Measurements from ENCODE around the gene WDR41.

Gene WDR41

DNA sequence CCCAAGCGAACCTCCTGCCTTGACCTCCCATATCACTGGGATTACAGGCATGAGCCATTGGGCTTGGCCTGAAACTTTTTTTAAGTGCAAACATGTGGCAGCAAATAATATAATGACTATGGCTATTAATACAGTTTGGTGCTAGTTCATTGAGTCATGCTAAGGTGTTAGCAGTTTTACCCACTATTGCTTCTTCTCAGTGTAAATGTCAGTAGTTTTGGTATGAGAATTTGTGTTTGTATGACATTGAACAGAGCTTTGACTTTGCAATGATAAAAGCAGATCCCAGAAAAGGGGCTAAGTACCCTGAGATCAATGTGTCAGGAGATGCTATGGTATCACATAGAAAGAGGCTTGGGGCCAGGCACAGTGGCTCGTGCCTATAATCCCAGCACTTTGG, 67.2 kb downstream of the WDR41 start:
- Histone ChIP-seq H4K91ac (ENCODE audit: low read depth, low read length, poor library complexity) (no peak overlapping the region), H3K27me3 (ENCODE audit: control insufficient read depth in 3 of 3, insufficient read depth in 3 of 3, low read depth in 1 of 3, low read length in 3 of 3) (no peaks in the 10 kb centered on the region), H2BK15ac (ENCODE audit: low read length) (no peak overlapping the region), H3K36me3 (replicated peaks in 1 of 2; ENCODE audit: control insufficient read depth in 2 of 2, insufficient read depth in 2 of 2, low read length in 2 of 2) (peaks cover 0 to 7% of the 10 kb centered on the region in 2 donors), H2AK5ac (ENCODE audit: low read depth, low read length) (no peak overlapping the region), H2BK120ac (ENCODE audit: low read depth, low read length) (no peak overlapping the region), H4K8ac (ENCODE audit: low read depth, low read length) (no peak overlapping the region), H3K14ac (ENCODE audit: low read length) (no peak overlapping the region), H3K23ac (ENCODE audit: low read depth, low read length, poor library complexity) (no peak overlapping the region), H2BK12ac (ENCODE audit: low read length) (no peak overlapping the region), H2BK5ac (ENCODE audit: low read length) (no peak overlapping the region), H3K27ac (replicated peaks; ENCODE audit: low read length) (no peak overlapping the region), H2AFZ (ENCODE audit: low read length) (no peak overlapping the region), H3K4ac (ENCODE audit: low read length) (no peak overlapping the region), H3K79me1 (ENCODE audit: low read depth, low read length) (no peaks in the 10 kb centered on the region), H3K9me3 (replicated peaks in 1 of 2; ENCODE audit: control insufficient read depth in 2 of 2, insufficient read depth in 1 of 2, low read depth in 1 of 2, low read length in 2 of 2) (no peaks in the 10 kb centered on the region), H3K4me1 (ENCODE audit: control insufficient read depth in 2 of 2, insufficient read depth in 1 of 2, low read depth in 1 of 2, low read length in 2 of 2) (peaks cover 0 to 10% of the 10 kb centered on the region in 2 donors), H3K4me3 (ENCODE audit: low read length in 2 of 2) (no peak overlapping the region), H3K4me2 (ENCODE audit: insufficient read depth, low read length, poor library complexity, severe bottlenecking) (no peak overlapping the region), H3K18ac (ENCODE audit: low read length) (no peak overlapping the region), H3K9ac (ENCODE audit: low read depth, low read length, poor library complexity) (no peak overlapping the region)
- WGBS, 2 donors (ENCODE audit: extremely low coverage in 2 of 2, insufficient read length in 2 of 2, insufficient replicate concordance in 1 of 2) = no CpG with 5 or more reads among the region's 2 CpGs
- DNase-seq (ENCODE audit: low spot score) = no peak

DNA sequence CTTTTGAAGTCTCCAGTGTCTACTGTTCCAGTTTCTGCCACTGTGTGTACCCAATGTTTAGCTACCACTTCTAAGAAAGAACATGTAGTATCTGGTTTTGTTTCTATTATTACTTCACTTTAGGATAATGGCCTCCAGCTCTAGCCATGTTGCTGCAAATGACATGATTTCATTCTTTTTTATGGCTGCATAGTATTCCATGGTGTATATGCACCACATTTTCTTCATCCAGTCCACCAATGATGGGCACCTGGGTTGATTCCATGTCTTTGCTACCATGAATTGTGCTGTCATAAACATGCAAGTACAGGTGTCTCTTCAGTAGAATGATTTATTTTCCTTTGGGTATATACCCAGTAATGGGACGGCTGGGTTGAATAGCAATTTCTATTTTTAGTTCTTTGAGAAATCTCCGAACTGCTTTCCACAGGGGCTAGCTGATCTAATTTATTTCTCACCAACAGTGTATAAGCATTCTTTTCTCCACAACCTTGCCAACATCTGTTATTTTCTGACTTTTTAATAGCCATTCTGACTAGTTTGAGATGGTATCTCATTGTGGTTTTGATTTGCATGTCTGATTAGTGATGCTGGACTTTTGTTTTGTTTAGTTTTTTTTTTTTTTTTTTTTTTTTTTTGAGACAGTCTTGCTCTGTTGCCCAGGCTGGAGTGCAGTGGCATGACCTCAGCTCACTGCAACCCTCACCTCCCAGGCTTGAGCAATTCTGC, 68.9 kb downstream of the WDR41 start:
- Histone ChIP-seq H3K4me1 (ENCODE audit: control insufficient read depth in 2 of 2, insufficient read depth in 1 of 2, low read depth in 1 of 2, low read length in 2 of 2) (peaks cover 0 to 10% of the 10 kb centered on the region in 2 donors), H2AFZ (ENCODE audit: low read length) (no peak overlapping the region), H4K91ac (ENCODE audit: low read depth, low read length, poor library complexity) (no peak overlapping the region), H3K9ac (ENCODE audit: low read depth, low read length, poor library complexity) (no peak overlapping the region), H3K4me2 (ENCODE audit: insufficient read depth, low read length, poor library complexity, severe bottlenecking) (no peak overlapping the region), H3K79me1 (ENCODE audit: low read depth, low read length) (no peaks in the 10 kb centered on the region), H3K14ac (ENCODE audit: low read length) (no peak overlapping the region), H3K4ac (ENCODE audit: low read length) (no peak overlapping the region), H3K23ac (ENCODE audit: low read depth, low read length, poor library complexity) (no peak overlapping the region), H3K36me3 (replicated peaks in 1 of 2; ENCODE audit: control insufficient read depth in 2 of 2, insufficient read depth in 2 of 2, low read length in 2 of 2) (peaks cover 0 to 6% of the 10 kb centered on the region in 2 donors), H3K27me3 (ENCODE audit: control insufficient read depth in 3 of 3, insufficient read depth in 3 of 3, low read depth in 1 of 3, low read length in 3 of 3) (no peaks in the 10 kb centered on the region), H3K4me3 (ENCODE audit: low read length in 2 of 2) (no peak overlapping the region), H2BK12ac (ENCODE audit: low read length) (no peak overlapping the region), H2BK120ac (ENCODE audit: low read depth, low read length) (no peak overlapping the region), H3K27ac (replicated peaks; ENCODE audit: low read length) (no peak overlapping the region), H2BK5ac (ENCODE audit: low read length) (no peak overlapping the region), H2BK15ac (ENCODE audit: low read length) (no peak overlapping the region), H3K18ac (ENCODE audit: low read length) (no peak overlapping the region), H4K8ac (ENCODE audit: low read depth, low read length) (no peak overlapping the region), H2AK5ac (ENCODE audit: low read depth, low read length) (no peak overlapping the region), H3K9me3 (replicated peaks in 1 of 2; ENCODE audit: control insufficient read depth in 2 of 2, insufficient read depth in 1 of 2, low read depth in 1 of 2, low read length in 2 of 2) (no peaks in the 10 kb centered on the region)
- no CpG with 5 or more reads among the region's 2 CpGs for WGBS, 2 donors (ENCODE audit: extremely low coverage in 2 of 2, insufficient read length in 2 of 2, insufficient replicate concordance in 1 of 2)
- DNase-seq (ENCODE audit: low spot score) = no peak

DNA sequence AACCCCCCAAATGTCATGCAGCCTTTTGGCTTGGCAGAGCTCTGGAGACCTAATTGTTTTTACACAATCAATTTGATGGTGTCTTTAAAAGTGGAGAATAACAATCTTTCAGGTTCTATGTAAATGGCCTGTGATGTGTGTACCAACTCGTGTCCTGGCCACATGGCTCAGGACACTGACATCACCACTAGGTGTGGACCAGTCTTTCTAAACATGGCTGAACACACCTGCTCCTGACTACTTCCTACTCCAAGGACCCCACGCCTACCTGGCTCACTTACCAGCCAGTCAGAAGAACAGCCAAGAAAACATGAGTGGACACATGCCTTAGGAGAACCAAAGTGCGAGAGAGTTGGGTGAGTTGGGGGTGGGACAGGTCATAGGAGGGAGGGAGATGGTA, 71.2 kb downstream of the WDR41 start:
- no peak overlapping the region for H3K14ac ChIP-seq (ENCODE audit: low read length)
- H2AK5ac ChIP-seq (ENCODE audit: low read depth, low read length) = no peak overlapping the region
- no peak overlapping the region for H3K4ac ChIP-seq (ENCODE audit: low read length)
- WGBS, 2 donors (ENCODE audit: extremely low coverage in 2 of 2, insufficient read length in 2 of 2, insufficient replicate concordance in 1 of 2) = no CpG with 5 or more reads among the region's 3 CpGs
- H3K27ac ChIP-seq (replicated peaks; ENCODE audit: low read length) = no peak overlapping the region
- no peak overlapping the region for H2BK120ac ChIP-seq (ENCODE audit: low read depth, low read length)
- no peak overlapping the region for H3K4me2 ChIP-seq (ENCODE audit: insufficient read depth, low read length, poor library complexity, severe bottlenecking)
- H3K9me3 ChIP-seq (replicated peaks in 1 of 2; ENCODE audit: control insufficient read depth in 2 of 2, insufficient read depth in 1 of 2, low read depth in 1 of 2, low read length in 2 of 2) = no peaks in the 10 kb centered on the region
- no peaks in the 10 kb centered on the region for H3K4me1 ChIP-seq (ENCODE audit: control insufficient read depth in 2 of 2, insufficient read depth in 1 of 2, low read depth in 1 of 2, low read length in 2 of 2)
- no peak overlapping the region for H4K8ac ChIP-seq (ENCODE audit: low read depth, low read length)
- peaks cover 0 to 4% of the 10 kb centered on the region in 2 donors for H3K36me3 ChIP-seq (replicated peaks in 1 of 2; ENCODE audit: control insufficient read depth in 2 of 2, insufficient read depth in 2 of 2, low read length in 2 of 2)
- no peak overlapping the region for H2BK15ac ChIP-seq (ENCODE audit: low read length)
- H3K4me3 ChIP-seq (ENCODE audit: low read length in 2 of 2) = no peak overlapping the region
- H3K79me1 ChIP-seq (ENCODE audit: low read depth, low read length) = no peaks in the 10 kb centered on the region
- no peak overlapping the region for H4K91ac ChIP-seq (ENCODE audit: low read depth, low read length, poor library complexity)
- no peak overlapping the region for H2BK5ac ChIP-seq (ENCODE audit: low read length)
- H3K9ac ChIP-seq (ENCODE audit: low read depth, low read length, poor library complexity) = no peak overlapping the region
- H3K23ac ChIP-seq (ENCODE audit: low read depth, low read length, poor library complexity) = no peak overlapping the region
- H3K27me3 ChIP-seq (ENCODE audit: control insufficient read depth in 3 of 3, insufficient read depth in 3 of 3, low read depth in 1 of 3, low read length in 3 of 3) = no peaks in the 10 kb centered on the region
- no peak for DNase-seq (ENCODE audit: low spot score)
- H2AFZ ChIP-seq (ENCODE audit: low read length) = no peak overlapping the region
- no peak overlapping the region for H2BK12ac ChIP-seq (ENCODE audit: low read length)
- no peak overlapping the region for H3K18ac ChIP-seq (ENCODE audit: low read length)

DNA sequence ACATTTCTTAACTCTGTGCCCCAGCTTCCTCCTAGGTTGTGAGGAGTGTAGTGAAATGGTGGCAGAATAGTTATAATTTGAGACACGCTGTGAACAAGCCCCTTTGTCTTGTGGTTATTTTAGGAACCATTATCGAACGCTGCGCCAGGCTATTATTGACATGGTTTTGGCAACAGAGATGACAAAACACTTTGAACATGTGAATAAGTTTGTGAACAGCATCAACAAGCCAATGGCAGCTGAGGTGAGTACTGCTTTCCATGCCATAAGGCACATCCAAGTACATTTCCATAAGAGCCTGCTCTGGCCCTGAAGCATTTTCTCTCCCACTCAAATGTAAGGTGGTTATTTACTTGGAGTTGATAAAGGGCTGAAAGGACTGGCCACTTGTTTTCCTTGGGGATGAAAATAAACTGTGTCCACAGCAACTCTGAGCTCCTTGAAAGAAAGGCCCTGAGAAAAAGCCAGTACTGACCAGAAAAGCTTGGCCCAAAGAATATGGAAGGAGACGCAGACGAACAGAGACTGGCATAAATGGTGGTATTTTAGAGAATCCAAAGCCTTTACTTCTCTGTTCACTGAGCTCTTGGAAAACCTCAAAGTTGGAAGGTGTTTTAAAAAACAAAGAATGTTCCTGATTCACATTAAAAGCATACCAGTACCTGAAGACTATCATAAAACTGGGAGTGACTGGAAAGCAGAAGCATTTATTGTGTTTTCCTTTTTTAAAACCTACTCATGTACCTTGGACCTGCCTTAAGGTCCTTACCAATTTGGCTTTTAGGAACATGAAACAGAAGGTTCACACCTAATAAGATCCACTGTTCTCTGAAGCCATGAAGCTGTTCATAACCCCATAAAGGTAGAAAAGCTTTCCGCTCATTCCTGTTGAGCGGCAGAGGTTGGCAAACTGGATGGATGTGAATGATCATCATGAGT, 72.2 kb downstream of the WDR41 start:
- Histone ChIP-seq H3K4ac (ENCODE audit: low read length) (no peak overlapping the region), H3K4me3 (ENCODE audit: low read length in 2 of 2) (no peak overlapping the region), H3K27ac (replicated peaks; ENCODE audit: low read length) (no peak overlapping the region), H3K23ac (ENCODE audit: low read depth, low read length, poor library complexity) (no peak overlapping the region), H2AK5ac (ENCODE audit: low read depth, low read length) (no peak overlapping the region), H3K27me3 (ENCODE audit: control insufficient read depth in 3 of 3, insufficient read depth in 3 of 3, low read depth in 1 of 3, low read length in 3 of 3) (no peaks in the 10 kb centered on the region), H3K79me1 (ENCODE audit: low read depth, low read length) (no peaks in the 10 kb centered on the region), H2AFZ (ENCODE audit: low read length) (no peak overlapping the region), H3K4me2 (ENCODE audit: insufficient read depth, low read length, poor library complexity, severe bottlenecking) (no peak overlapping the region), H3K9ac (ENCODE audit: low read depth, low read length, poor library complexity) (no peak overlapping the region), H2BK15ac (ENCODE audit: low read length) (no peak overlapping the region), H2BK5ac (ENCODE audit: low read length) (no peak overlapping the region), H4K8ac (ENCODE audit: low read depth, low read length) (no peak overlapping the region), H4K91ac (ENCODE audit: low read depth, low read length, poor library complexity) (no peak overlapping the region), H2BK12ac (ENCODE audit: low read length) (no peak overlapping the region), H3K36me3 (replicated peaks in 1 of 2; ENCODE audit: control insufficient read depth in 2 of 2, insufficient read depth in 2 of 2, low read length in 2 of 2) (no peaks in the 10 kb centered on the region), H3K18ac (ENCODE audit: low read length) (no peak overlapping the region), H3K14ac (ENCODE audit: low read length) (no peak overlapping the region), H3K4me1 (ENCODE audit: control insufficient read depth in 2 of 2, insufficient read depth in 1 of 2, low read depth in 1 of 2, low read length in 2 of 2) (no peaks in the 10 kb centered on the region), H2BK120ac (ENCODE audit: low read depth, low read length) (no peak overlapping the region), H3K9me3 (replicated peaks in 1 of 2; ENCODE audit: control insufficient read depth in 2 of 2, insufficient read depth in 1 of 2, low read depth in 1 of 2, low read length in 2 of 2) (no peaks in the 10 kb centered on the region)
- no CpG with 5 or more reads among the region's 8 CpGs for WGBS, 2 donors (ENCODE audit: extremely low coverage in 2 of 2, insufficient read length in 2 of 2, insufficient replicate concordance in 1 of 2)
- DNase-seq (ENCODE audit: low spot score) = no peak
